Rectal smooth muscle tissue (tissue), 1 donor: ENCODE measurements around the gene C11orf71.

Experiments used
- H3K27ac ChIP-seq: one replicate; pipeline ENCODE4 v1.7.0; 2013; ENCODE audit warnings: low read depth, low read length, inconsistent platforms
- H3K27me3 ChIP-seq: one replicate; pipeline ENCODE4 v1.7.0; 2013; ENCODE audit warnings: low read length; ENCODE audit not compliant: control insufficient read depth, insufficient read depth
- H3K36me3 ChIP-seq: one replicate; pipeline ENCODE4 v1.7.0; 2013; ENCODE audit warnings: low read length; ENCODE audit not compliant: control insufficient read depth, insufficient read depth
- H3K4me1 ChIP-seq: one replicate; pipeline ENCODE4 v1.7.0; 2013; ENCODE audit warnings: low read length; ENCODE audit not compliant: control insufficient read depth, insufficient read depth
- H3K4me3 ChIP-seq: one replicate; pipeline ENCODE4 v1.7.0; 2013; ENCODE audit warnings: low read length
- H3K9ac ChIP-seq: one replicate; pipeline ENCODE4 v1.7.0; 2013; ENCODE audit warnings: low read length

Gene C11orf71

DNA sequence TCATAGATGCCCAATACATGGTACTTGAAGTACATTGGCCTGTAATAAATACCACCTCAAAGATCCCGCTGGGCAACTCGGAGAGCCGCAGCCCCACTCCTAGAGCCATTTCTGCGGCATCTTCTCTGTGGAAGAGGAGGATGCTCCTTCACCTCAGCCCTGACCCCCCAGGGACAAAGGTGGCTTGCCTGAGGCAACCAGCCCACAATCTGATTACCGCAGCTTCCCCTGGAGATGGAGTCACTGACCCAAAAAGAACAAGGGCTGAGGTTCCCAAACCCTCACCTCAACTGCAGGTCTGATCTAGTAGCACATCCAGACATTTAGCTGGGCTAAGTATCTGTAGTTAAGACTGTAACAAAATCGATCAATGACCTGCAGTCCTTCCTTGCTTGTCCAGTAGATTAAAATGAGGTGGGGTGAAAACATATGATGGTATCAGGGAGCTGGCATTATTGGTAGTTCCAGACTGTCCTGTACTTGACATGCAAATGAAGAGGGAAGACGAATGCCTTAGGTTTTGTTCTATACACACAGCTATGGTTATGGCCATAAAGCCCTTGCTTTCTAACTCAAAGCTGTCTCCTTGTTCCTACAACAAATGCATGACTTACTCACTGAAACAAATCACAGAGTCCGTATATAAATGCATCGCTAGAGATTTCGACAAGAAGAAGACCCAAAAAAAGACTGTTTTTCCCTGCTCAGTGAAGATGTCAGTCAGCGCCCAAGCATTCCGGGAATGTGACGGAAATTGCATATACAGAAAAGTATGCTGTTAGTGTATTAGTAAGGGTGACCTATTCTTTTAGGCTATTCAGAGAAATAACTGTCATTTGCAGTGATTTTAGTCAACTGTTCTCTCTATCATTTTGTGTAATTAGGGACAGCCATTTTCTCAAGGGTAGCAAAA lies 33.7 kb downstream of the C11orf71 start:
- Histone ChIP-seq H3K9ac (no peak overlapping the region), H3K4me3 (no peak overlapping the region), H3K4me1 (no peaks in the 10 kb centered on the region), H3K36me3 (no peaks in the 10 kb centered on the region), H3K27ac (no peak overlapping the region), H3K27me3 (no peaks in the 10 kb centered on the region)

GRCh38 chr11:114362958-114363357 lies 37.4 kb downstream of the C11orf71 start:
- Histone ChIP-seq H3K27ac (no peak overlapping the region), H3K4me3 (no peak overlapping the region), H3K9ac (no peak overlapping the region), H3K36me3 (no peaks in the 10 kb centered on the region), H3K4me1 (no peaks in the 10 kb centered on the region), H3K27me3 (no peaks in the 10 kb centered on the region)

GRCh38 chr11:114362326-114362725 lies 38.0 kb downstream of the C11orf71 start:
- H3K36me3 ChIP-seq: no peaks in the 10 kb centered on the region
- no peak overlapping the region for H3K4me3 ChIP-seq
- H3K27me3 ChIP-seq: no peaks in the 10 kb centered on the region
- no peak overlapping the region for H3K27ac ChIP-seq
- no peaks in the 10 kb centered on the region for H3K4me1 ChIP-seq
- no peak overlapping the region for H3K9ac ChIP-seq

DNA sequence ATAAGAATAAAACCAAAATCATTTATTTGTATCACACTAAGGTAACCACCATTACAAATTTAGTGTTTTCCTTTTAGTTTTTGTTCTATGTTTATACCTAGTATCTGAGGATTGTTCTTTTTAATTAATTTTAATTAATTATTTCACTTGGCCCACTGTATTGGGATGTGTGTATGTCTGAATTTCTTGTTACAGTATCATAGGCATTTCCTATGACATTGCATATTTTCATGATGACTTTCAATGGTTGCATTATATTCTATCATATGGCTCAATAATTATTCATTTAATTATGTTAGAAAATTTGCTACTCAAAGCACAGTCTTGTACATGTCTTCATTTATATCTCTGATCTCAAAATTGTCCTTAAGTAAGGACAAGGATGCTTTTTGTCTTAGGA lies 41.0 kb downstream of the C11orf71 start:
- Histone ChIP-seq H3K4me1 (no peaks in the 10 kb centered on the region), H3K36me3 (no peaks in the 10 kb centered on the region), H3K27me3 (no peaks in the 10 kb centered on the region), H3K27ac (no peak overlapping the region), H3K4me3 (no peak overlapping the region), H3K9ac (no peak overlapping the region)

DNA sequence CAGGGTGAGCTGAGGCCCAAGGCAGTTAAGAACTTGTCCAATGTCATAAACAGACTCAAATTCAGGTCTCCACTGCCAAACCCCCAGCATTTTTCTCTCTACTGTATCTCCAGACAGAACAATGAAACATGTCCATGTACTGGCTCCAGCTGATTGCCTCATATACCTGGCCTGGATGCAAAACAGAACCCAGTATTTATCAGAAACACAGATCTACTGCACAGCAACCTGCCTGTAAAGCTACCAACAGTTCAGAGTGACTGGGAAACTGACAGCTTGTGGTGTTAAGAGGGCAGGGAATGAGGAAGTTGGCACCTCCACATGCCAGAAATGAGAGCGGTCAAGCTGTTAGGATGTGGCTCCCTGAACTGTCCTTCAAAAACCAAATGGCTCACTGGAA lies 41.6 kb downstream of the C11orf71 start:
- H3K27me3 ChIP-seq: no peaks in the 10 kb centered on the region
- no peak overlapping the region for H3K4me3 ChIP-seq
- H3K9ac ChIP-seq: no peak overlapping the region
- H3K27ac ChIP-seq: no peak overlapping the region
- no peaks in the 10 kb centered on the region for H3K4me1 ChIP-seq
- no peaks in the 10 kb centered on the region for H3K36me3 ChIP-seq

DNA sequence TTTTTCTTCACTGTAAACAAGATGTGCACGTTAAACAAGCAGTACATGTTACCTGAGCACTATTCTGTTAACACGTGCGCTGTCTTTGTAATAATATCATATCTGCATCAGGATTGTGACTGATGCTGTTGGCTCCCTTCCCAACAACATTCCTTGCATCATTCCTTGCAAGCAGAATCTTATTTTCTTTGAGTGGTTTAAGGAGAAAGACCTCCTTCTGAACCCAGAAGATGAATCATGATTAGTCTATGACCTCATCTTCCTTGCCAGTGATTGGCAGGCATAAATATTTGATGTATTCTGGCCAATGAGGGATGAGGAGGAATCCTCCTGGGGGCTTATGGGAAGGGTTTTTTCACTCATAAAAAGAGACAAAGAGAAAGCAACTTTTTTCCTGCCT lies 46.2 kb downstream of the C11orf71 start:
- Histone ChIP-seq H3K27ac (no peak overlapping the region), H3K36me3 (no peaks in the 10 kb centered on the region), H3K9ac (no peak overlapping the region), H3K4me3 (no peak overlapping the region), H3K4me1 (no peaks in the 10 kb centered on the region), H3K27me3 (no peaks in the 10 kb centered on the region)

DNA sequence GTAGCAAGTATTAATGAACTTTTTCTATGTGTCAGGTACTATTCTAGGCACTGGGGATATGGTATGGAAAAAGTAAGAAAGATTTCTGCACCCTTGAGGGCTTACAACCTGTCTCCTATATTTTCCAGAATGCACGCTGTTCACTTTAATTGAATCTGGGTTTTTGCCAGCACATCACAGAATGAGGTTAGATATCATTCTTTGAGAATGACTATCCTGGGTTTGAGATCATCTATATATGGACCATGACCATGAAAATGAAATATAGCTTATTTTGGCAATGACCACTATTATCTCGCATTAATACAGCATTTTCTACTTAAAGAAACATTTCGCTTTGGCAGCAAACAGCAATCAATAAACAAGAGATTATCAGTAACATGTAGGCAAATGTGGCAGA lies 46.9 kb downstream of the C11orf71 start:
- no peak overlapping the region for H3K27ac ChIP-seq
- no peaks in the 10 kb centered on the region for H3K27me3 ChIP-seq
- H3K4me1 ChIP-seq: no peaks in the 10 kb centered on the region
- no peak overlapping the region for H3K4me3 ChIP-seq
- no peaks in the 10 kb centered on the region for H3K36me3 ChIP-seq
- H3K9ac ChIP-seq: no peak overlapping the region

GRCh38 chr11:114350022-114350421 lies 50.3 kb downstream of the C11orf71 start:
- no peak overlapping the region for H3K4me3 ChIP-seq
- H3K27me3 ChIP-seq: no peaks in the 10 kb centered on the region
- H3K9ac ChIP-seq: no peak overlapping the region
- H3K27ac ChIP-seq: no peak overlapping the region
- H3K36me3 ChIP-seq: no peaks in the 10 kb centered on the region
- no peaks in the 10 kb centered on the region for H3K4me1 ChIP-seq
